Aorta (tissue), 5 donors: ENCODE data around the gene ANKLE1. TPM values are rescaled to one million over a fixed set of nuclear protein-coding genes. Genes with fewer than 3 reads are reported as not detected.
A peak's percentile ranks its signal among the peaks of the same experiment; 100 is the strongest.

Experiments used
- ATAC-seq: fragments of 200-7000 bp; cut with Tn5 transposase; one replicate; pipeline ENCODE4 v1.9.1; 2022; ENCODE audit warnings: moderate library complexity; ENCODE audit not compliant: low FRiP score
- DNase-seq, 2 donors: peaks; one replicate each; pipeline ENCODE4 v3.0.0-alpha.2; 2020
- H3K27ac ChIP-seq, 2 donors: one replicate each; pipeline ENCODE4 v1.5.1; 2013; ENCODE audit warnings: low read length in 2 of 2, mild to moderate bottlenecking in 2 of 2, moderate library complexity in 2 of 2, control low read depth in 1 of 2, inconsistent platforms in 1 of 2, low read depth in 1 of 2
- H3K27me3 ChIP-seq, 2 donors: one replicate each; pipeline ENCODE4 v1.6.1; 2013; ENCODE audit warnings: control low read depth in 1 of 2, low read length in 1 of 2, mild to moderate bottlenecking in 1 of 2, moderate library complexity in 1 of 2; ENCODE audit not compliant: insufficient read depth in 2 of 2, control insufficient read depth in 1 of 2
- H3K36me3 ChIP-seq, 2 donors: one replicate each; pipeline ENCODE4 v1.6.1; 2013; ENCODE audit warnings: control low read depth in 1 of 2, low read length in 1 of 2, mild to moderate bottlenecking in 1 of 2; ENCODE audit not compliant: insufficient read depth in 2 of 2, control insufficient read depth in 1 of 2
- H3K4me1 ChIP-seq, 2 donors: one replicate each; pipeline ENCODE4 v1.6.1; 2013; ENCODE audit warnings: low read length in 2 of 2, control low read depth in 1 of 2, mild to moderate bottlenecking in 1 of 2, moderate library complexity in 1 of 2; ENCODE audit not compliant: insufficient read depth in 2 of 2, control insufficient read depth in 1 of 2
- H3K4me3 ChIP-seq, 2 donors: one replicate each; pipeline ENCODE4 v1.5.1; 2013; ENCODE audit warnings: low read length in 2 of 2, control low read depth in 1 of 2, mild to moderate bottlenecking in 1 of 2
- H3K9me3 ChIP-seq: one replicate; pipeline ENCODE4 v1.6.1; 2013; ENCODE audit warnings: mild to moderate bottlenecking, low read length; ENCODE audit not compliant: control insufficient read depth
- WGBS, 2 donors: extraction: QIAGEN DNeasy Blood & Tissue Kit; methylation state at CpG; one replicate each; pipeline ENCODE4 v1.1.7; 2013; 5-methylcytosine and 5-hydroxymethylcytosine counted together
- intact Hi-C, 2 donors: fragments of 100-400 bp; cut with DNase I; formaldehyde crosslinking; loops; one replicate each; pipeline versions ENCODE4 v1.14.2 to v1.15.0; 2022
- polyA plus RNA-seq, 2 donors: library from polyadenylated mRNA; stranded (reverse); fragments of 200-250 nt; gene quantifications; one replicate each; pipeline ENCODE4 v1.2.3, GENCODE V29; 2013
- total RNA-seq, 2 donors: library from RNA; stranded (reverse); fragmentation: NEBNext Ultra II Directional; extraction: Animal tissue kit (Norgen Biotek cat#: 25700); gene quantifications; one replicate each; pipeline ENCODE4 v1.2.1, GENCODE V29; 2021
- donor health status: healthy with polysubstance abuse.
- donor health status: Bipolar disorder and iron deficiency.
- donor health status: DM: no; HTN: no; CAD: no.
- donor health status: DM: no; HTN: no; CAD: no.
- donor health status: DM: yes; HTN: yes; CAD: no.

The ANKLE1 gene
- total and polyA plus RNA-seq, 4 donors: 0.71 to 1.0 (median 0.95) TPM; not detected in 1

DNA sequence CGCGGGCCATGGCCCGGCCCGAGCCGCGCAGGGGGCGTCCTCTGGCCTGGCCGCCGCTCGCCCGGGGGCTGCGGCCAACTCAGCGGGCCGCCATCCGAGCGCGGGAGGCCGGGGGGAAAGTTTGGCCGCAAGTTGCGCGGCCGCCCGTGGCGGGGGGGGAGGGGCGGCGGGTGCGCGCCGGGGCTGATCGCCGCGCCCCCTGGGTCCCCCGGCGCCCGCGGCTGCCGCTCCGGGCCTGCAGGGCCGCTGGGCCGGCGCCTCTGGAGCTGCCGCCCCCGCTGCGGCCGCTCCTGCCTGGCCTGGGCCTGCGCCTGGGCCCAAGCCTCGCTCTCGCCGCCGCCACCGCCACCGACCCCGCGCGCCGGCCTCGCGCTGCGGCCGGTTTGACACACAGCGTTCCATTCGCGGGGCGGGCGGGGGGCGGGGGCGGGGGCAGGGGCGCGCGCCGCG is 36.1 kb upstream of the ANKLE1 start, which contains the start of gene NR2F6:
TSS of gene NR2F6 (minus strand) at position 385 of the 450 bp plus-strand sequence. CDS start 699 bp downstream, outside the sequence.
- intact Hi-C loops: no loop called here
- no peaks in the 10 kb centered on the region for H3K4me1 ChIP-seq
- no peaks in the 10 kb centered on the region for H3K27me3 ChIP-seq
- no peaks in the 10 kb centered on the region for H3K36me3 ChIP-seq
- H3K27ac ChIP-seq: peak within 1 kb of the TSS in 1 of 2 donors; percentile 11
- no peaks in the 10 kb centered on the region for H3K9me3 ChIP-seq
- ATAC-seq (no peak), DNase-seq (no peak)
- H3K4me3 ChIP-seq: peak within 1 kb of the TSS; percentile 76 to 86
- WGBS, 2 donors: 1% methylated on average over 14 to 72 of the region's 72 CpGs

DNA sequence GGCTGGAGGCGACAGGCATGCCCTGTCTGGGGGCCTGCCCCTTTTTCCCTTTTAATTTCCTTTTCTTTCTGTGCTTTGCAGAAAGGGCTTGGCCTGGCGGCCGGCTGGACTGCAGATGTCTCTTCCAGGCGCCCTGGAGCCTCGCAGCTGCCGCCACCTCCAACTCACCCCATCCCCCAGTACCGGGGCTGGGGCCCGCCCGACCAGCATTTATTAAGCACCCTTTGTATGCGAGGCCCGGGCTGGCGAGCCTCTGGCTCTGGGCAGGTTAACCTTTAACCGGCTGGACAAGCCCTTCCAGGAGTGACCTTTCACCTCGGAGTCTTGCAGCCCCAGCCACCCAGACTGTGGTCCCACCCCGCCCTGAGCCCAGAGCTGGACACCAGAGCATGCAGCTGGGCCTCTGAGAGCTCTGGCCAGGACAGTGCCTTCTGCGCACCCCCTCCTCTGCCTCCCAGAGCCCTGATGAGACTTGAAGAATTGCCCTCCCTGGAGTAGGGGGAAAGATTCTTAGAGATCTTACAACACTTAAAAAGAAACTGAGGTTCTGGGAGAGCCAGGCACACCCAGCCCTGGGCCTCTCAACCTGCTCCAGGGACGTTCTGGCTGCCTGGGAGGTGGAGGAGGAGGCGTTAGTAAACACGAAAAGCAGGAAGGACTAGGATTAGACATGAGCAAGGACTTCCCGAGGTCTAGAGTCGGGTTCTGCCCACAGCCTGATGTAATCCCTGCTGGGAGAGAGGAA is 34.8 kb upstream of the ANKLE1 start:
- no peaks in the 10 kb centered on the region for H3K9me3 ChIP-seq
- intact Hi-C loops: no loop called here
- H3K27me3 ChIP-seq: no peaks in the 10 kb centered on the region
- H3K36me3 ChIP-seq: no peaks in the 10 kb centered on the region
- no peak for DNase-seq
- H3K27ac ChIP-seq: no peak overlapping the region
- no peaks in the 10 kb centered on the region for H3K4me1 ChIP-seq
- ATAC-seq: peak; percentile 26
- 23 to 28% methylated on average over 19 to 21 of the region's 21 CpGs for WGBS, 2 donors
- no peak overlapping the region for H3K4me3 ChIP-seq

DNA sequence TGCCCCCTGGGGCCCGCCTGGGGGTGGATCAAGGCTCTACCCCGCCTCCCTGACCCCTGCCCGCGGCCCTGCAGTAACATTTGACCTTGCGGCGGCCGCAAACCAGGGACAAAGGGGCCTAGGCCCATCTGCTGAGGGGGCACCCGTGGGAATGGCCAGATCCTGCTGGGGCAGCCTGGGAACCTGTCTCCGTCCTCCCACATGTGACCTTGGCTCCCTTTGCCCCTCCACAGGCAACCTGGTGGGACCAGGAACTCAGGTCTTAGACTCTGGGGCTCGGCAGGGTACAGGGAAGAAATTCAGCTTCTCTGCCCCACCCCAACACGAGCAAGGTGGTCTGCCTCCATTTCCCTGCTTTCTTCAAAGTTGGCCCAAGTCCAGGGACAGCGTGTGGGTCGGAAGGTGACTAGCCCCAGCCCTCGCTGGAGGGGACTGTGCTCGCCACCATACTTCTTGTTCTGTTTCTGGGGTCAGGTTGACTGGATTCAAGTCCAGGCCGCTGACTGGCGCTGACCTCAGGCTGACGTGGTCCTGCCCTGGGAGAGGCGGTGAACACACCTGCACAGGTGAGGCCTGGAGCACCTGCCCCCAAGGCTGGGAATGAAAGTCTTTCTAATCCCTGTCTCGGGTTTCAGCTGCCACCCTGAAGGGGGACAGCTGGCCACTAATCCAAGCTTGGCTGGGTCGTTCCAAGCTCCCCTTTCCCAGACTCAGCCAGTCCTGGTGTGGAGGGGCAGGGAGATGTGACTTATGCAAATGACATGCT is 33.5 kb upstream of the ANKLE1 start:
- intact Hi-C loops: no loop called here
- ATAC-seq (no peak), DNase-seq (no peak)
- Histone ChIP-seq H3K27ac (no peak overlapping the region), H3K4me1 (no peaks in the 10 kb centered on the region), H3K9me3 (no peaks in the 10 kb centered on the region), H3K4me3 (no peak overlapping the region), H3K27me3 (no peaks in the 10 kb centered on the region), H3K36me3 (no peaks in the 10 kb centered on the region)
- WGBS, 2 donors: 79% methylated on average over 20 to 21 of the region's 21 CpGs

DNA sequence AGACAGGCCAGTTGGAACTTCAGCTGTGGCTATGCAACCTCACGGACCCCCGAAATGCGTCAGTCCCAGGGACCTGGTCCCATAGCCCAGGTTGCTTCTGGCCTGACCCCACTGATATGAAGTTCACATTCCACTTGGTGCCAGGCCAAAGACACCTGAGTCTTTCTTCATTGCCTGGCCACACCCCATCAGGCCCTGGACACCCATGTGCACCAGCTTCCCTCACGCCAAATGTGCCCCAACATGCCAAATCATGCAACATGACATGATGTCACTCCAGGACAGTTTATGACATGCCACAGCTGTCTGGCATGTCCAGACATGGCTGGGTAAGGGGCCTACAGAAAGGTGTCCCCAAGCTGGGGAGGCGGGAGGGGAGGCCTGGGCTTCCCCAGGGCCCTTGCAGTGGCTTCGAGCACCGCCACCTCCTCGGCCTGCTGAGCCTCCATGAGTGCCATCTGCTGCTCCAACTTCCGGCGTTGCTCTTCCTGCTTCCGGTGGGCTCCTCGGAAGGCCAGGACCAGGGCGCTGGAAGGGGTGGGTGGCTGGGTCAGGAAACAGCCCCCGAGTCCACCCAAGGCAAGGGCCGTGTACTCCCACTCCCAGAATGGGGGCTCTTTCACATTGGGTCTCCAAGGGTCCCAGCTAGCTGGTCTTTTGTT is 31.7 kb upstream of the ANKLE1 start:
- DNase-seq: no peak
- no peak for ATAC-seq
- Histone ChIP-seq H3K4me3 (no peak overlapping the region), H3K36me3 (no peaks in the 10 kb centered on the region), H3K27ac (no peak overlapping the region), H3K4me1 (no peaks in the 10 kb centered on the region), H3K9me3 (no peaks in the 10 kb centered on the region), H3K27me3 (no peaks in the 10 kb centered on the region)
- intact Hi-C loops: no loop called here
- WGBS, 2 donors: 88 to 91% methylated on average over 15 of the region's 15 CpGs

- Histone ChIP-seq H3K36me3 (no peaks in the 10 kb centered on the region), H3K4me3 (no peak overlapping the region), H3K27me3 (no peaks in the 10 kb centered on the region), H3K9me3 (peaks cover 3% of the 10 kb centered on the region), H3K27ac (no peak overlapping the region), H3K4me1 (no peaks in the 10 kb centered on the region)
- 84% methylated on average over 10 of the region's 10 CpGs for WGBS, 2 donors
- DNase-seq (no peak), ATAC-seq (no peak)
- intact Hi-C loops: no loop called here
These were observed 27.1 kb upstream of the ANKLE1 start for GRCh38 chr19:17254636-17255035.

DNA sequence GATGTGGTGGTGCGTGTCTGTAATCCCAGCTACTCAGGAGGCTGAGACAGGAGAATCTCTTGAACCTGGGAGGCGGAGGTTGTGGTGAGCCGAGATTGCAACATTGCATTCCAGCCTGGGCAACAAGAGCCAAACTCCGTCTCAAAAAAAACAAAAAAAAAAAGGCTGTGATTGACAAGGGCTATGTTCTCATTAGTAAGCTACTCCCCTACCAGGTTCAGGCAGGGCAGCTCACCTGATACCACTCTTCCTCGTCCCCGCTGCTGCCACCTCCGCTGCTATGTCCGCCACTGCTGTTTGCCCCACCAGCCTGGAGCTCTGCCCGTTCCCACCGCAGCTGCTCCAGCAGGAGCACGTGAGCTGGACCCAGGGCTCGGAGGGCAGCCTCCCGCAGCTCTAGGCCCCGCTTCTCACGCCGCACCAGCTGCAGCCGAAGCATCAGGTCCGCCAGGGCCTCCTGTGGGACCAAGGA is 26.5 kb upstream of the ANKLE1 start:
- 59 to 63% methylated on average over 18 of the region's 18 CpGs for WGBS, 2 donors
- no peak for ATAC-seq
- H3K4me3 ChIP-seq: no peak overlapping the region
- H3K9me3 ChIP-seq: peaks cover 3% of the 10 kb centered on the region
- H3K4me1 ChIP-seq: no peaks in the 10 kb centered on the region
- no peaks in the 10 kb centered on the region for H3K27me3 ChIP-seq
- no peak overlapping the region for H3K27ac ChIP-seq
- H3K36me3 ChIP-seq: no peaks in the 10 kb centered on the region
- no peak for DNase-seq
- intact Hi-C loops: no loop called here

DNA sequence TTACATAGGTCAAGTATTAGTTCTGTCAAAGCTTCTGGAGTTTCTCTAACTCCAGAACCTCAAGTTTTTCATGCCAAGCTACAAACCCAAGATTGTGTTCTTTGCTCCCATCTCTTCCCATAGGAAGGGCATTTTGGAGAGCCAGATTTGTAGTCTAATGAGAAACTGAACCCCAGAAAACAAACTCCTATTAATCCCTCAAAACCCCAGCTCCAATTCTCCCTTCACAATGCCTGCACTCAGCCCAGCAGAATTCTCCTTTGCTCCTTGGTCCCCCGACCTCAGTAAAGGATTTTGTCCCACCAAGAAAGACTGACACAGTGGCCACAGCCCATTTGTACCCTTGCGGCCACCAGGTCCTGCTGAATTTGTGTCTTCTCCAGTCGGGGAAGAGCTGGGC is 25.6 kb upstream of the ANKLE1 start:
- Histone ChIP-seq H3K4me3 (no peak overlapping the region), H3K9me3 (peaks cover 3% of the 10 kb centered on the region), H3K27me3 (no peaks in the 10 kb centered on the region), H3K4me1 (no peaks in the 10 kb centered on the region), H3K36me3 (no peaks in the 10 kb centered on the region), H3K27ac (no peak overlapping the region)
- DNase-seq: no peak
- WGBS, 2 donors: 78 to 85% methylated on average over 3 of the region's 3 CpGs
- intact Hi-C loops: no loop called here
- no peak for ATAC-seq

DNA sequence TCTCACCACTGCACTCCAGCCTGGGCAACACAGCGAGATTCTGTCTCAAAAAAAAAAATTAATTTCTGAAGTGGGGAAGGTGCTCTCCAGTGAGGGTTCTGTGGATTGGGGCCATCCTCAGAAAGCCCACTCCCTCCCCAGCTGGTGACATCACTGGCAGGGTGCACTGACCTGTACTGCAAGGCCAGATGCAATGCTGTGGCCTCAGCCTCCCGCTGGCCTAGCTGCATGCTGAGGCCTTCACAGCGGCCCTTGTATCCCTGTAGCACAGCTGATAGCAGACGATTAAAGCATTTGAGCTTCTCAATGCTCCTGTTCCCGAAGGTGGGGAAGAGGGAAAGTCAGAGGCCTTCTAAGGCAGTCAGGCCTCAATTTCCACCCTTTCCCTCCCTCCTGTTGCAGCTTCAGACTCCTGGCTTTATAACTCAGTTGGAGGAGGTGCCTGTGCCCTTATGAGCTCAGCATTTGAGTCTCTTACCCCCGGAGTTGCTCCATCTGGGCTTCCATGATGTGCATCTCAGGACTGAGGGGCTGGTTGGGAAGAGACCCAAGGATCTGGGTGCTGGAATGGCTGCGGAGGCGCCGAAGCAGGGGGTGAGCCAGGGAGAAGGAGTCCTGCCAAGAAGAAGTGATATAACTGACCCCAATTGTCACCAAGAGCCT is 22.5 kb upstream of the ANKLE1 start:
- no peaks in the 10 kb centered on the region for H3K4me1 ChIP-seq
- H3K27me3 ChIP-seq: no peaks in the 10 kb centered on the region
- 92 to 95% methylated on average over 9 of the region's 9 CpGs for WGBS, 2 donors
- DNase-seq (no peak), ATAC-seq (no peak)
- no peaks in the 10 kb centered on the region for H3K36me3 ChIP-seq
- H3K4me3 ChIP-seq: no peak overlapping the region
- intact Hi-C loops: no loop called here
- no peak overlapping the region for H3K27ac ChIP-seq
- H3K9me3 ChIP-seq: peaks cover 3% of the 10 kb centered on the region
